OCI-LY1 (cell line): ENCODE data around the gene HYAL2.

ENCODE experiments used
- CTCF ChIP-seq: fragments of 200-600 bp; sonication (generic), shearing (Covaris generic); IDR thresholded peaks from 2 replicates; pipeline ENCODE4 v1.5.1; 2017; ENCODE audit warnings: mild to moderate bottlenecking, antibody characterized with exemption, low read length, moderate library complexity, mixed read lengths
- EZH2 ChIP-seq: fragments of 200-600 bp; sonication (generic), shearing (Covaris generic); IDR thresholded peaks from 2 replicates; pipeline ENCODE4 v1.8.0; 2017; ENCODE audit warnings: borderline replicate concordance, mixed run types, mild to moderate bottlenecking, antibody characterized with exemption, low read length, moderate library complexity, mixed read lengths

- peak; percentile 49 for TF ChIP-seq CTCF
- TF ChIP-seq EZH2 = no peak
These were observed 24.8 kb upstream of the HYAL2 start for GRCh38 chr3:50347187-50347813.
